GM10847 (cell line): ENCODE results near the gene SHISA8.

ENCODE experiments used
- POLR2A ChIP-seq: IDR thresholded peaks from 2 replicates; pipeline ENCODE4 v1.6.1; 2011; ENCODE audit not compliant: insufficient read length; ENCODE audit errors: extremely low read depth

The SHISA8 gene

DNA sequence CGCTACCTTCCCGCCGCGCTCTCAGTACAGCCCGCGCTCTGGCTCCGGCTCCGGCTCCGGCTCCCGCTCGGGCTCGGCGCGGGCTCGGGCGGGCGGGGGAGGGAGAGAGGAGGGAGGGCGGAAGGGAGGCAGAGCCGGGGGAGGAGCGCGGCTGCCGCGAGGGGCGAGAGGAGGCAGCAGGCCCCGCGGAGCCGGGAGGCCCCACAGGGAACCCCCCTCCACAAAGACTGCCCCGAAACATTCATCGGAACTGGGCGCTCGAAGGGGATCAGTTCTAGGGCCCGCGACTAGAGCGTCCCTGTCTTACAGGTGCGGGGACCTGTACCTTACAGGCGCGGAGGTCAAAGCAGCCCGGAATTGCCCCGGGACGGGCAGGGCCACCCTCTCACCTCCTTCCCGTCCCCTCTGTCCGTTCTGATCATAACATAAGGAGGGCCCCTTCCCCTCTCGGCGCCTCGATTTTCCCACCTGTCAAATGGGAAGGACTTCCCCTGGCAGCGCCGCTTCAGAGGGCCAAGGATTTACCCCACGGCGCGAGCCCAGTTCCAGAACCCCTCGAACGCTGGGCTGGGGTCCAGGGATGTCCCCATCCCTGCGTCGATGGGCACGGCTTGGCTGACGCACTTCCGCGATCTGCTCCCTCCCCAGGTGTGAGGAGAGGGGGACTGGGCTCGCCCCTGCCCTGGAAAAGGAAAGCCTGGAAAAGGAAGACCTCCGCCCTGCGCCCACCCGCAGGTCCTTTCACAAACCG, at the start of gene SHISA8:
Gene SHISA8 (minus strand): TSS at position 40 of the 751 bp plus-strand sequence. CDS start 407 bp downstream, outside the sequence.
- no peak for TF ChIP-seq POLR2A

DNA sequence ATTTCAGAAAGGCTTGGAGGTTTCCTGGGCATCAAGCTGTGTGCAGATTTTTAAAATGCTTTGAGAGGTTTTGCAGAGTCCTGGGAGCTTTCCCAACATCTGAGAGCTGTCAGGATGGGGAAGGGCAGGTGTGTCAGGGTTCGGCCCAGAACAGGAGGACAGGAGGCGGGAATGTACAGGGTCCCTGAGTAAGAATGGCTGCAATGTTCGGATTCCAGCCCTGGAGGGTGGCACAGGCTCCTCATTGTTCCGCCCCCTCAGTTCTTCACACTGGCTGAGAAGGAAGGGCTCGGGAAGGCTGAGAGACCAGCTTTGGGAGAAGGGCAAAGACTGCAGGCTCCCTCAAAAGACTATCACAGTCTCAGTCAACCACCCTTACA, 49.2 kb upstream of the SHISA8 start:
- TF ChIP-seq POLR2A, result no peak

DNA sequence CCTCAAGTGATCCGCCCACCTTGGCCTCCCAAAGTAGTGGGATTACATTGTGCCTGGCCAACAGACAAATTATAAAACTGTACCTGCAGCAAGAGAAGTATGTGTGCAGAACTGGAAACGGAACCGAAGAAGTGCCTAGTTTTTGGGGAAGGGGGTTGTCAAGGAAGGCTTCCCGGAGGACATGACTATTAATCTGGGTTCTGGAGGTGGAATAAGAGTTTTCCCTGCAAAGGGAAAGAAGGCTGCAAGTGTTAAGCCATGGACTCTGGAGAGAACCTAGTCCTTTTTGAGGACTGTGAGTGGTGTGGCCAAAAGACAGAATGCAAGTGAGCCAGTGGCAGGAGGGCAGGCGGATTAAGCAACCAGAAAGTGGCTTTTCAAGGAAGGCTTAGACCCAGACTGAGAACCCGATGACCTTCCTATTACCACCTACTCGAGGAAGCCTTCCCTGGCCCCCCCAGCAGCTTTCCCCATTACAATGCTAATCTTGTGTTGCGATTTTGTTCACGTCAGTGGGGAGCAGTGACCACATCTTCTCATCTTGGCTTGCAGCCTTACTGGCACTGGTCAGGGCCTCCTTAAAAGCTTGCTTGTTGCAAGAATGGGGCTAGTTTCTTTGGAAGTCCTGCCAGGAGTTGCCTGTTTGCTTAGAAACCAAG, 48.7 kb upstream of the SHISA8 start:
- TF ChIP-seq POLR2A, result no peak

DNA sequence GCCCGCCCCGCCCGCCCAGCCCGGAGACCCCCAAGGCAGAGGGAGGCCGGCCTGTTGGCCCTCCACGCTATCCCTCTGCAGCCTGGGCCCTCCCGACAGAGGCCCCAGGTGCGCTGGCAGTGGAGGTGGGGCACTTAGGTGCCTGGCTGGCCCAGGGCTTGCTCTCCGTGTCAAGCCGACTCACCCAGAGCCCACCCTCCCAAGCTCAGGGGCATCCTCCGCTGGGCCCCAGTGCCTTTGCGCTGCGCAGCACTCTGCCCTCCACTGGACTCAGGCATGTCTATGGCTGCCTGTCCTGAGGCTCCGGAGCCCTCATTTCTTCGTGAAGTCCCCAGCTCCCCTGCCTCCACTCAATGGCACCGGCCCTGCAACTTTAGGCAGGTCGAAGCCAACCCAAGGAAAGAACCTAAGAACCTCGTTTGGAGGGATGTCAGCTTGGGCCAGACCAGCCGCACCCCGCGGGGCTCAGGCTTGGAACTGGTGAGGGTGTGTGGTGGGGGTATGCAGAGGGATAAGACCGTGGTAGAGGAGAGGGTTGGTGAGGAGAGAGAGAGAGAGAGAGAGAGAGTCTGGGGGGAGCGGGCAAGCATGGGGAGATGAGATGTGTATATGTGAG, 43.2 kb upstream of the SHISA8 start:
- no peak for TF ChIP-seq POLR2A

DNA sequence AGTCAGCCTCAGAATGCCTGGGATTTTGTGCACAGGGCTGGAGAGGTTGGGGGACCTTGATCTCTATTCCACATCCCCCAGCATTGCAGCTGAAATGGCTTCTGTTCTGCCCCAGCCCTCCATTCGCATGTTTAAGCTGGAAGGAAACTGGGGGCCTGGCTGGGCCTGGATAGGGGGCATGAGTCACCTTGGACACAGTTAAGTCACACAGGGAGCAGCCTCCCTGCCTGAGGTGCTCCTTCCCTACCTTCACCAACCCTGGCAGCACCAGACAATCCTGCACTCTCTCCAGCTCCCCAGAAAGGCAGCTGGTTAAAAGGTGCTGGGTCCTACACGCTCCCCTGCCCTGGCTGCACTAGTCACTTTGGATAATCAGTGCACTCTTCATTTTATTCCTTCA, 37.8 kb upstream of the SHISA8 start:
- no peak for TF ChIP-seq POLR2A

DNA sequence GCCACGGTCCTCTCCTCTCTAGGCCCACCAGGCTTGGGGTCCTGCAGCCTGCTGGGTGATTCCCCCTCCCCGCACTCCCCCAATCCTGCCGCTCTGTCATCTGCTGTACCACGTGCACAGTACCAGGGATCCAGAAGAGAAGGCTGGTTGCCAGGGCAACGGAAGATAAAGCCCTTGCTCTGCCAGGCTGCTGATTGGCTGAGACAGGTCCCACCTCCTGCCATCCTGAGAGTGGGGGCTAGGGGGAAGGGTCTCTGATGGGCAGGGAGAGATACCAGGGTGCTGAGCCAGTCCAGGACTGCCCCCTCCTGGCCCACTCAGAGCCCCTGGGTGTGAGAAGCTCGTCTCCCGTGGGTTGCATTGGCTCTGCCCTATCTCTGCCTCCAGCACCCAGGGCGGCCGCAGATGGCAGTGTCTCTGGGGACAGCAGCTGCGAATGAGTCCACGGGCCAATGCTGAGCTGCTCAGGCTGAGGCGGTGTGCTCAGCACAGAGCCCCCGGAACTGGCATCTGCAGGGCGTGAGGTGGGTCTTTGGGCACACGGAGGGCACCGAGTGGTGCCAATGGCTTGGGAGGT, 37.1 kb upstream of the SHISA8 start, which contains the start of gene SMIM45:
Gene SMIM45 (plus strand): TSS at position 253 of the 577 bp plus-strand sequence.
- TF ChIP-seq POLR2A, result no peak

DNA sequence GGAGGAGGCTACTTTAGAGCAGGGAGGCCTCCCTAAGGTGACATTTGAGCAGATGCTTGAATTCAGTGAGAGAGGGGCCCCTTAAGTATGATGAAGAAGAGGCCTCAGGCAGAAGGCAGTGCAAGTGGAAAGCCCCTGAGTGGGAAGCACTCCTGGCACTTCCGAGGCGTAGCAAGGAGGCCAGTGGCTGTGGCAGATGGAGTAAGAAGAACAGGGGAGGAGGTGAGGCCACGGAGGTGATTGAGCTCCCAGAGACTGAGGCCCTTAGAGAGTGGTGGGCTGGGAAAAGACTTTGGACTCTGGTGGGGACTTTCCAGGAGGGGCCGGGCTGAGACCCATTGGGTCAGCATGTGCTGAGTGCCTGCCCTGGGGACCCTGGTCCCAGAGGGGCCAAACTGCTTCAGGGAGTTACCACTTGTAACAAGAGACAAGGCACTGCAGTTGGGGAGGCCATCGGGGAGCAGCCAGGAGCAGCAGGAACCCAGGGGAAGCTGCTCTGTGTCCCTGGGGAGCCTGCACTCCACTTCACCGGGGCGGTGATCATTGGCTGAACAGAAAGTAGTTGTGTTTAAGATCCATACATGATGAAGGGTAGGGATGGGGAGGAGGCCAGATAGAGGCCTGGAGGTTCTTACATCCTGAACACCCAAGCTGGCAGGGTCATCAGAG, 34.6 kb upstream of the SHISA8 start:
- peak; percentile 11 for TF ChIP-seq POLR2A

DNA sequence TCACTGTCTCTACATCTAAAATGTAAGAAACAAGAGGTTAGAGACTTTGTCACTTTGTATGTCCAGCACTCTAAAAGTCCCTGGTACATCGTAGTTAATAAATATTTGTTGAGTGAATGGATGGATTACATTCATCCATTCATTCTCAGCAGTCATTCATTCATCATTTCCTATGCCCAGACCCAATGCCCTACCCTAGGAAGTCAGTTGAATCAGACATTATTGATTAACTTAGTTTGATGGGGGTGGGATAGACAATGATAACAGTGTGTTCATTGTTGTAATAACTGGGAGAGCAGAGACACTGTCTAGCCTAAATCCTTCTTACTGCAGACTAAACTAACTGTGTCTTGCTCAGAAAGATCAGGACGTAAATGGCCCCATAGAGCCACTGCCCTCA, 33.3 kb upstream of the SHISA8 start:
- no peak for TF ChIP-seq POLR2A

DNA sequence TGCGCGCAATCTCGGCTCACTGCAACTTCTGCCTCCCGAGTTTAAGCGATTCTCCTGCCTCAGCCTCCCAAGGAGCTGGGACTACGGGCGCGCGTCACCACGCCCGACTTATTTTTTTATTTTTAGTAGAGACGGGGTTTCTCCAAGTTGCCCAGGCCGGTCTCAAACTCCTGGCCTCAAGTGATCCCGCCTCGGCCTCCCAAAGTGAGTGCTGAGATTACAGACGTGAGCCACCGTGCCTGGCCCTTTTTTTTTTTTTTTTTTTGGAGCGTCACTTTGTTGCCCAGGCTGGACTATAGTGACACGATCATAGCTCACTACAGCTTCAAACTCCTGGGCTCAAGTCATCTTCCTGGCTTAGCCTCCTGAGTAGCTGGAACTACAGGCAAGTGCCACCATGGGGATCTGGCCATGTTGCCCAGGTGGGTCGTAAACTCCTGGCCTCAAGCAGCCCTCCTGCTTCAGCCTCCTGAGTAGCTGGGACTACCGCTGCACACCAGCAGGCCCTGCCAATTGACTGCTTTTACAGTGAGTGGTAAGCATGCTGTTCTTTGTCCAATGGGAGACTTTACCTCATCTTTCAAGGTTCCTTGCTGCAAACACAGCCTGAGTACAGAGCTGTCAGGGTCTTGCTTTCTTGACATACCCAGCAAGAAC, 32.7 kb upstream of the SHISA8 start:
- TF ChIP-seq POLR2A, result no peak

DNA sequence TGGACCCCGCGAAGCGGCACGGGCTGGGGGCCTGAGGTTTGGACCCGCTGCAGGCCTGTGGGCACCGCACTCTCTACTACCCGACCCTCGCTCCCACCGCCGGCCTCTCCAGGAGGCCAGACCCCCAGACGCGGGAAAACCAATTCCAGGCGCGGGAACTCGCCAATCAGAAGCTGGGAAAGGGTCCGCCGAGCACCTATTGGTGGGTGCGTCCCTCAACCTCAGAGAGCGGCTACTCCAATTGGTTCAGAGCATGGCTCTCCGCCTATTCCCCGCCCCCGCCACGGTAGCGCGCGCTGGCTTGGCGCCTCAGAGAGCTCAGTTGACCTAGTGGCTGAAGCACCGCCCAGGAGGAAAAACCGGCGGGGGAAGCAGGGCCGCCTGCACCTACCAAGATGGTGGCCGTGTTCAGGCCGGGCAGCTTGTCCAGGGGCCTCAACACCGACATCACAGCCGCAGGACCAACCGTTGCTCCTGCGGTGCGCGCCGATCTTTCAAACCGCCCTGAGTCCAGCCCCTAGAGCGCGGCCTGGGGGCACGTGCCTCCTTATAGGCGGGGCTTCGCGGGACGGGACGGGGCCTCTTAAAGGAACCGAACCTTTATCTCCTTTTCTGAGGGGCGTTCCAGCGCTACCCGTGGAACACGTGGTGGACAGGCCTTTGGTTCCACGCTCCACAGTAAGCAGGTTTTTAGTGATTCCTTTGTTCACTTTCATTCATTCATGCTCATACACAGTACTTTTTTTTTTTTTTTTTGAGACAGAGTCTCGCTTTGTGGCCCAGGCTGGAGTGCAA, 32.0 kb upstream of the SHISA8 start, which contains the start of gene CENPM:
Gene CENPM (minus strand): TSS at position 524 of the 795 bp plus-strand sequence. CDS start 76 bp downstream, at position 448.
- TF ChIP-seq POLR2A, result peak; percentile 59

DNA sequence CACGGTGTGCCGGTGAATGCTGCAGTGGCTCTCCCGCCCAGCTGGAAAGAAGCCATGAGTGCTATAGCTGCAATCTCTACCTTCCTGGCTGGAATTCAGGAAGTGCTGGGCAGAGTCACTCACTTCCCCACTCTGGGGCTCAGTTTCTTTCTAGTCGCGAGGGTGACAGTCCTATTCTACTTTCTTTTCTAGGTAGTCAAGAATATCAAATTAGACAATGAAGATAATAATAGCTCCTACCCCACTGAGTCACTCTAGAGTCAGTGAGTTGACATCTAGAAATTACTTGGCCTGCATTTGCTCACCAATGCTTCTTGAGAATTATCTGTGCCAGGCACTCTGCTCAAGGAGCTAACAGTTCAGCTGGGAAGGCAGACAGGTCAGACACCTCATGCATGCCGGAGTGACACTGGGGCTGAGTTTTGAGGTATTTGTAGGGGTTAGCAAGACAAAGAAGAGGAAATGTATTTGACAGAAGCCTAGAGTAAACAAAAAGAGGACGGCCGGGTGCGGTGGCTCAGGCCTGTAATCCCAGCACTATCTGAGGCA, 28.9 kb upstream of the SHISA8 start:
- TF ChIP-seq POLR2A, result no peak

DNA sequence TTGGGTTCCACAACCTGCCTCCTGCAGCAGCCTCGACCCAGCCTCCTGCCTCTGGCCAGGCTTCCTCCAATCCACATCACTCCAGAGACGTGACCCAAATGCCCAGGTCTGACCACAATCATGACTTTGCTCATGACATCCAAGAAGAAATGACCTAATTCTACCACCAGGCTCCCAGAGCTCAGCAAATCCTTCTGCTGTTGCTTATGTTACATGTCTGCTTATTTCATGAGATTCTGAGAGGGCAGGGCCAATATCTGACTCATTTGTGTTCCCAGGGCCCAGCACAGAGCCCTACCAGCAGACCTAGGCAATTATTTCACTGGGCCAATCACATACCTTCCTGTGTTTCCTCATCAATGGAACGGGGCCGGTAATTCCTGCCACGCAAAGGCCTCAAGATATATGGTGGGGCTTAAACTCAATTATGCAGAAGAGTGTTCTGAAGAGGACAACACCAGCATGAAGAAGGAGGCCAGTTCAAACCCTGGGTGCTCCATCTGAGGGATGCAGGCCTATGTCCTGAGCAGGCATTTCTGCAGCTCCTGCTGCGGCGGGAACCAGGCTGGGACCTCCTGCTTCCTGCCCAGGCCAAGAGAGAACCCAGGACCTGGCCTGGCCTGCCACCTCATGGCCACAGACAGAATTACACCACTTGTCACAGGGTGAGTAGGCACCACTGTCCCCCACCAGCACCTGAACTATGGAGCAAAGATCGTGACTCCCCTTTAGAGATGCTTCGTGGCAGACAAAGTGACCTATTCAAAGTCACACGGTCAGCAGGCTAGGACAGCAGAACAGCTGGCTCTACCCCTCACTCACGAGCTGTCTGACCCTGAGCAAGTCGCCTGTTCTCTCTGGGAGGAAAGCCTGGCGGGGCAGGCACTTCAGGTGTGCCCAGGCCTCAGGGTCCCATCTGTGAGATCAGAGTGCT, 26.2 kb upstream of the SHISA8 start:
- TF ChIP-seq POLR2A, result no peak
